Peyer's patch (tissue), 4 donors: ENCODE data around the gene TMEM79.

Experiments used
- POLR2A ChIP-seq, 2 donors: fragments of 450-650 bp; IDR thresholded peaks; one replicate each; pipeline ENCODE4 v1.5.1; 2017; ENCODE audit warnings: antibody characterized with exemption in 2 of 2, mild to moderate bottlenecking in 2 of 2, moderate library complexity in 2 of 2
- TF ChIP-seq, protein P1 (sequence below), 6 experiments: fragments of 450-650 bp in 4 of 6; fragments of 200-600 bp in 2 of 6; sonication (generic) in 1 of 6; IDR thresholded peaks; one replicate each; pipeline ENCODE4 v1.5.1; 2017 to 2019; ENCODE audit warnings: antibody characterized with exemption in 6 of 6, mild to moderate bottlenecking in 3 of 6, moderate library complexity in 1 of 6

DNA sequence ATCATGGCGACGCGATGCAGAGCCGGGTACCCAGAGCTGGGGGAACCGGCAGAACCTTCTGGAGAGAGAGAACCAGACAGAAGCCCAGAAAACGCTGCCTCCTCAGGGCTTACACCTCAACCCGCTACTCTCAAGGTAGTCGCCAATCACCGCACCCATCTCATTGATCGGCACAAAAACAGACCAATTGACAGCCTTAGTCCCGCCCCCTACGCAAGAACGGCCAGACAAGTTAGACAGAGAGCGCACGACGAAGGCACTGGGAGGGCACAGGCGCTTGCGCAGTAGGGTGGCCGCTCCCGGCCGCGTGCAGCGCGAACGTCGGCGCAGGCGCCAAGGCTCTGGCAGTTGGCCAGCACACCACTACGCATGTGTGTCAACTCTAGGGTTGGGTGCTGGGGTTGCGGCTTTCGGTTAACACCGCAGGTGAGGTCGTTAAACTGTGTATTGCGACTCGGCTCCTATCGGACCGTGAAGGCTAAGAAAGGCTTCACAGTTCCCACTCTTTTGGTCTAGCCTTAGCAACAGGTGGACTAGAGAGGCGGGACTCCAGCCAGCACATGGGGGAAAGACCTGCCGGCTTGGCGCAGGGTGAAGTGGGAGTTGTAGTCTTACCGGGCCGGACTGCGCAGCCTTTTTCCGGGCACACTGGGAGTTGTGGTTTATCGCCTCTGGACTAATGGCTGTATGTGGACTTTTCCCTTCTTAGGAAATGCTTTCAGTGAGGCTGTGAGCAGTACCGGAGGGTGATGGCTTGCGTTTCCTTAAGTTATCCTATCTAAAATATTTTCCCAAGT is 54.3 kb downstream of the TMEM79 start, which contains the start of the genes CCT3 and TSACC:
- TF ChIP-seq, protein P1, sequence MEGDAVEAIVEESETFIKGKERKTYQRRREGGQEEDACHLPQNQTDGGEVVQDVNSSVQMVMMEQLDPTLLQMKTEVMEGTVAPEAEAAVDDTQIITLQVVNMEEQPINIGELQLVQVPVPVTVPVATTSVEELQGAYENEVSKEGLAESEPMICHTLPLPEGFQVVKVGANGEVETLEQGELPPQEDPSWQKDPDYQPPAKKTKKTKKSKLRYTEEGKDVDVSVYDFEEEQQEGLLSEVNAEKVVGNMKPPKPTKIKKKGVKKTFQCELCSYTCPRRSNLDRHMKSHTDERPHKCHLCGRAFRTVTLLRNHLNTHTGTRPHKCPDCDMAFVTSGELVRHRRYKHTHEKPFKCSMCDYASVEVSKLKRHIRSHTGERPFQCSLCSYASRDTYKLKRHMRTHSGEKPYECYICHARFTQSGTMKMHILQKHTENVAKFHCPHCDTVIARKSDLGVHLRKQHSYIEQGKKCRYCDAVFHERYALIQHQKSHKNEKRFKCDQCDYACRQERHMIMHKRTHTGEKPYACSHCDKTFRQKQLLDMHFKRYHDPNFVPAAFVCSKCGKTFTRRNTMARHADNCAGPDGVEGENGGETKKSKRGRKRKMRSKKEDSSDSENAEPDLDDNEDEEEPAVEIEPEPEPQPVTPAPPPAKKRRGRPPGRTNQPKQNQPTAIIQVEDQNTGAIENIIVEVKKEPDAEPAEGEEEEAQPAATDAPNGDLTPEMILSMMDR (IDR thresholded peaks at IDR 0.05): peak in 1 of 6 experiments; percentile 11
- TF ChIP-seq POLR2A (IDR thresholded peaks at IDR 0.05): peak in 1 of 2 donors; percentile 77
